ENCODE results near the gene CAPN12. TPM values are rescaled to one million over a fixed set of nuclear protein-coding genes. Genes with fewer than 3 reads are reported as not detected.

The CAPN12 gene
- total and polyA plus RNA-seq, 2 of the 8 experiments (the other 6 are each of a cell fraction or from before 2014, with no cell fraction given) = 8.8 to 20.0 TPM

GRCh38 chr19:38696729-38697055 is 47.6 kb downstream of the CAPN12 start:
- no peak overlapping the region for H3K56ac ChIP-seq (replicated peaks; ENCODE audit: insufficient read length, low read depth, low read length)
- H4K91ac ChIP-seq (replicated peaks; ENCODE audit: insufficient read length, low read length) = no peak overlapping the region
- H2BK120ac ChIP-seq (replicated peaks; ENCODE audit: low read depth, low read length) = no peak overlapping the region
- H3K9me3 ChIP-seq (ENCODE audit: insufficient read depth in 2 of 2, low read depth in 1 of 2, low read length in 1 of 2) = no peaks in the 10 kb centered on the region
- H2BK15ac ChIP-seq (ENCODE audit: low read length) = no peak overlapping the region
- H4K5ac ChIP-seq (ENCODE audit: insufficient read length, low read depth, low read length) = no peak overlapping the region
- 89% methylated on average over 6 of the region's 6 CpGs; no CpG with 5 or more reads in 1 of the 2 experiments for WGBS, 2 experiments (ENCODE audit: extremely low coverage in 1 of 2, insufficient coverage in 1 of 2, insufficient read length in 1 of 2, insufficient replicate concordance in 2 of 2, low coverage in 1 of 2, low lambda C conversion rate in 2 of 2, missing lambda C conversion rate in 1 of 2)
- H3K23ac ChIP-seq (ENCODE audit: insufficient read length) = no peak overlapping the region
- no peak overlapping the region for H3K9ac ChIP-seq (replicated peaks in 1 of 4; ENCODE audit: extremely low read depth in 1 of 4, low read depth in 3 of 4, low read length in 3 of 4)
- CTCF ChIA-PET (ENCODE audit: partially characterized antibody) = interaction anchor here (0.7 to 3.5 kb wide), 2 partner anchors 10 to 219 kb away, joined by 3 to 8 read pairs; no protein-coding TSS in a partner anchor
- peaks cover 40% of the 10 kb centered on the region for H3K79me1 ChIP-seq (ENCODE audit: low read depth, low read length)
- peaks cover 4 to 78% of the 10 kb centered on the region in 2 experiments; a peak in 2 of 4 replicates for H3K79me2 ChIP-seq (ENCODE audit: control insufficient read depth in 1 of 2, insufficient read depth in 2 of 2, low read length in 2 of 2)
- H4K20me1 ChIP-seq (replicated peaks in 1 of 2; ENCODE audit: control insufficient read depth in 1 of 2, insufficient read depth in 2 of 2, low read length in 2 of 2) = peaks cover 14 to 31% of the 10 kb centered on the region in 2 experiments
- H3K4ac ChIP-seq (replicated peaks; ENCODE audit: insufficient read length, low read depth, low read length) = no peak overlapping the region
- no peak overlapping the region for H2BK12ac ChIP-seq (ENCODE audit: low read depth, low read length)
- H3K27ac ChIP-seq (ENCODE audit: low read depth, low read length) = no peak overlapping the region
- no peak overlapping the region for H4K8ac ChIP-seq (ENCODE audit: extremely low read depth, insufficient read depth, low read length)
- no peak overlapping the region for H2AK5ac ChIP-seq (ENCODE audit: low read depth, low read length)
- no peak for TF ChIP-seq PHF8 (conservative IDR thresholded peaks at IDR 0.05; ENCODE audit: low read depth, low read length)
- no peak for TF ChIP-seq JUN (IDR thresholded peaks at IDR 0.05; ENCODE audit: low read depth, low read length)
- no peak for TF ChIP-seq SP1 (IDR thresholded peaks at IDR 0.05; ENCODE audit: low read depth, low read length)
- TF ChIP-seq SUZ12 (IDR thresholded peaks at IDR 0.05; ENCODE audit: low read length) = no peak
- no peak for TF ChIP-seq SP4 (IDR thresholded peaks at IDR 0.05; ENCODE audit: low read length)
- no peak for TF ChIP-seq ASH2L (IDR thresholded peaks at IDR 0.05; ENCODE audit: low read length)
- TF ChIP-seq BCL11A (IDR thresholded peaks at IDR 0.05; ENCODE audit: low read depth in 2 of 2, low read length in 2 of 2) = no peak
- no peak for TF ChIP-seq JUND (IDR thresholded peaks at IDR 0.05; ENCODE audit: low read length)
- no peak for TF ChIP-seq CHD1 (IDR thresholded peaks at IDR 0.05; ENCODE audit: low read depth, low read length)
- H3K14ac ChIP-seq (ENCODE audit: insufficient read length) = no peak overlapping the region
- no peak overlapping the region for H3K4me2 ChIP-seq (ENCODE audit: insufficient read depth in 1 of 2, low read depth in 2 of 2, low read length in 2 of 2)
- no peak overlapping the region for H2AFZ ChIP-seq (ENCODE audit: low read length)
- H3K27me3 ChIP-seq (replicated peaks in 1 of 4; ENCODE audit: control insufficient read depth in 3 of 4, extremely low read depth in 1 of 4, insufficient read depth in 3 of 4, low read length in 3 of 4) = no peaks in the 10 kb centered on the region; a peak in 1 of 7 replicates
- POLR2A ChIA-PET (ENCODE audit: partially characterized antibody) = interaction anchor here (1.3 to 23.4 kb wide), 2 partner anchors 8 to 34 kb away, joined by 3 to 495 read pairs; no protein-coding TSS in a partner anchor
- H3K4me1 ChIP-seq (replicated peaks in 1 of 4; ENCODE audit: control insufficient read depth in 3 of 4, insufficient read depth in 4 of 4, low read length in 3 of 4) = peaks cover 3 to 36% (median 23%) of the 10 kb centered on the region in 4 experiments
- peaks cover 4 to 17% (median 9%) of the 10 kb centered on the region in 4 experiments; a peak in 5 of 8 replicates for H3K36me3 ChIP-seq (ENCODE audit: control insufficient read depth in 2 of 4, insufficient read depth in 4 of 4, low read length in 3 of 4)
- no peak overlapping the region for H3K18ac ChIP-seq (ENCODE audit: extremely low read depth, low read length)
- FAIRE-seq (no peak), DNase-seq (ENCODE audit: low read depth in 1 of 2, low spot score in 2 of 2) (no peak)
- H3K4me3 ChIP-seq (ENCODE audit: extremely low read depth in 1 of 4, insufficient read depth in 2 of 4, low read depth in 3 of 4, low read length in 4 of 4) = no peak overlapping the region
- peak overlapping the region; percentile 5; the same call in 1 of the 2 replicates for H2BK5ac ChIP-seq (ENCODE audit: low read depth, low read length)
- no peak overlapping the region for H2BK20ac ChIP-seq (ENCODE audit: low read length)
- H3K23me2 ChIP-seq (ENCODE audit: low read depth, low read length) = no peaks in the 10 kb centered on the region
